GM21515 (cell line): Measurements from ENCODE around the gene RASGRP2.

Experiments used
- ATAC-seq: cut with Tn5 transposase; IDR thresholded peaks from one replicate; pipeline ENCODE4 v1.9.1; 2021; ENCODE audit not compliant: unreplicated experiment

The RASGRP2 gene

GRCh38 chr11:64757549-64758329 is 13.8 kb upstream of the RASGRP2 start:
- ATAC-seq, result no peak

GRCh38 chr11:64755681-64756361 is 11.9 kb upstream of the RASGRP2 start:
- no peak for ATAC-seq

- no peak for ATAC-seq
Observed at GRCh38 chr11:64754919-64755662, 11.1 kb upstream of the RASGRP2 start.

GRCh38 chr11:64754124-64754918 is 10.4 kb upstream of the RASGRP2 start:
- ATAC-seq, result no peak

- no peak for ATAC-seq
Observed at GRCh38 chr11:64753380-64754123, 9.6 kb upstream of the RASGRP2 start.

GRCh38 chr11:64753019-64753379 is 9.1 kb upstream of the RASGRP2 start:
- ATAC-seq, result no peak

GRCh38 chr11:64752175-64752970 is 8.4 kb upstream of the RASGRP2 start:
- ATAC-seq, result no peak

GRCh38 chr11:64751580-64751979 is 7.6 kb upstream of the RASGRP2 start:
- no peak for ATAC-seq

GRCh38 chr11:64751136-64751535 is 7.2 kb upstream of the RASGRP2 start:
- ATAC-seq, result no peak

- no peak for ATAC-seq
Observed at GRCh38 chr11:64750361-64751054, 6.6 kb upstream of the RASGRP2 start.

- ATAC-seq, result no peak
Observed at GRCh38 chr11:64747961-64748665, 4.2 kb upstream of the RASGRP2 start.

GRCh38 chr11:64746486-64746885 is 2.5 kb upstream of the RASGRP2 start:
- ATAC-seq, result no peak

GRCh38 chr11:64745521-64746328 is 1.8 kb upstream of the RASGRP2 start:
- no peak for ATAC-seq

- no peak for ATAC-seq
Observed at GRCh38 chr11:64745189-64745520, 1.2 kb upstream of the RASGRP2 start.

GRCh38 chr11:64744544-64745188 is 724 bp upstream of the RASGRP2 start:
- no peak for ATAC-seq

- ATAC-seq, result no peak
Observed at GRCh38 chr11:64742889-64743590, 902 bp downstream of the RASGRP2 start.
